HepG2 (cell line): Measurements from ENCODE around the gene NAPB. TPM values are rescaled to one million over a fixed set of nuclear protein-coding genes. Genes with fewer than 3 reads are reported as not detected.

Experiments
- DMTF1 ChIP-seq: sonication (generic); formaldehyde crosslinking; IDR thresholded peaks from 2 replicates; pipeline ENCODE4 v1.4.0; 2020; ENCODE audit warnings: mild to moderate bottlenecking, missing genetic modification reagents
- GTF3A ChIP-seq: sonication (generic); formaldehyde crosslinking; conservative IDR thresholded peaks from 2 replicates; pipeline ENCODE4 v1.4.0; 2020; ENCODE audit warnings: mild to moderate bottlenecking, missing genetic modification reagents
- HNRNPLL ChIP-seq: fragments of 200-400 bp; formaldehyde crosslinking; IDR thresholded peaks from 2 replicates; pipeline ENCODE4 v1.6.1; 2017; ENCODE audit warnings: mild to moderate bottlenecking, low read depth, low read length; ENCODE audit not compliant: poor library complexity, severe bottlenecking
- MAFF ChIP-seq: IDR thresholded peaks from 2 replicates; pipeline ENCODE4 v1.6.1; 2011; ENCODE audit warnings: low read depth, low read length, improper control_type of control experiment
- RFXAP ChIP-seq: sonication (generic); formaldehyde crosslinking; IDR thresholded peaks from 2 replicates; pipeline ENCODE4 v1.4.0; 2020; ENCODE audit warnings: missing genetic modification reagents, borderline replicate concordance
- SALL2 ChIP-seq: sonication (generic); formaldehyde crosslinking; IDR thresholded peaks from 2 replicates; pipeline ENCODE4 v1.8.1; 2023; ENCODE audit warnings: mild to moderate bottlenecking, missing genetic modification reagents, inconsistent platforms
- SOX6 ChIP-seq, 2 experiments: fragments of 450-650 bp in 1 of 2; sonication (generic) in 1 of 2; formaldehyde crosslinking in 1 of 2; IDR thresholded peaks; 2 replicates each; pipeline versions ENCODE4 v1.4.0 to v1.6.1; 2017 to 2020; ENCODE audit warnings: antibody characterized with exemption in 1 of 2, mild to moderate bottlenecking in 1 of 2, missing genetic modification reagents in 1 of 2
- THRA ChIP-seq: sonication (generic); formaldehyde crosslinking; IDR thresholded peaks from 2 replicates; pipeline ENCODE4 v1.4.0; 2020; ENCODE audit warnings: missing genetic modification reagents, borderline replicate concordance
- TIGD3 ChIP-seq: sonication (generic); formaldehyde crosslinking; IDR thresholded peaks from 2 replicates; pipeline ENCODE4 v1.5.1; 2020; ENCODE audit warnings: mild to moderate bottlenecking, missing genetic modification reagents, borderline replicate concordance
- ZNF446 ChIP-seq: sonication (generic); formaldehyde crosslinking; IDR thresholded peaks from 2 replicates; pipeline ENCODE4 v1.5.0; 2020; ENCODE audit warnings: mild to moderate bottlenecking, missing genetic modification reagents
- ZNF607 ChIP-seq: sonication (generic); formaldehyde crosslinking; IDR thresholded peaks from 2 replicates; pipeline ENCODE4 v1.5.1; 2020; ENCODE audit warnings: missing genetic modification reagents, mild to moderate bottlenecking, borderline replicate concordance
- ZNF720 ChIP-seq: sonication (generic); formaldehyde crosslinking; IDR thresholded peaks from 2 replicates; pipeline ENCODE4 v1.4.0; 2020; ENCODE audit warnings: missing genetic modification reagents
- polyA plus RNA-seq, 8 experiments: library from polyadenylated mRNA; depleted of rRNA in 3 of 8; stranded (reverse) in 7 of 8; unstranded in 1 of 8; fragments of >200 nt; fragmentation: Illumina TruSeq in 4 of 8; extraction: Trizol in 4 of 8; gene quantifications; 2 replicates each; pipeline versions ENCODE4 v1.2.1 to v1.2.3, GENCODE V29; 2011 to 2016; ENCODE audit warnings: low read depth in 4 of 8, missing spikeins in 1 of 8, mixed read lengths in 1 of 8; ENCODE audit not compliant: insufficient read depth in 1 of 8
- total RNA-seq, 5 experiments: library from RNA; depleted of rRNA; stranded (reverse); fragments of >200 nt; fragmentation: Illumina TruSeq; extraction: Trizol; gene quantifications; 2 replicates each; pipeline ENCODE4 v1.2.3, GENCODE V29; 2016; ENCODE audit warnings: low read depth in 1 of 5
- TF ChIP-seq, protein P1 (sequence below): sonication (generic); formaldehyde crosslinking; IDR thresholded peaks from 2 replicates; pipeline ENCODE4 v1.5.0; 2020; ENCODE audit warnings: mild to moderate bottlenecking, missing genetic modification reagents
- TF ChIP-seq, protein P2 (sequence below): IDR thresholded peaks from 2 replicates; pipeline ENCODE4 v1.6.1; 2016; ENCODE audit warnings: missing compliant biosample characterization, missing genetic modification reagents, borderline replicate concordance

The NAPB gene
- total and polyA plus RNA-seq, 2 of the 13 experiments (the other 11 are each of a cell fraction or from before 2014, with no cell fraction given): 15.2 to 16.1 TPM

DNA sequence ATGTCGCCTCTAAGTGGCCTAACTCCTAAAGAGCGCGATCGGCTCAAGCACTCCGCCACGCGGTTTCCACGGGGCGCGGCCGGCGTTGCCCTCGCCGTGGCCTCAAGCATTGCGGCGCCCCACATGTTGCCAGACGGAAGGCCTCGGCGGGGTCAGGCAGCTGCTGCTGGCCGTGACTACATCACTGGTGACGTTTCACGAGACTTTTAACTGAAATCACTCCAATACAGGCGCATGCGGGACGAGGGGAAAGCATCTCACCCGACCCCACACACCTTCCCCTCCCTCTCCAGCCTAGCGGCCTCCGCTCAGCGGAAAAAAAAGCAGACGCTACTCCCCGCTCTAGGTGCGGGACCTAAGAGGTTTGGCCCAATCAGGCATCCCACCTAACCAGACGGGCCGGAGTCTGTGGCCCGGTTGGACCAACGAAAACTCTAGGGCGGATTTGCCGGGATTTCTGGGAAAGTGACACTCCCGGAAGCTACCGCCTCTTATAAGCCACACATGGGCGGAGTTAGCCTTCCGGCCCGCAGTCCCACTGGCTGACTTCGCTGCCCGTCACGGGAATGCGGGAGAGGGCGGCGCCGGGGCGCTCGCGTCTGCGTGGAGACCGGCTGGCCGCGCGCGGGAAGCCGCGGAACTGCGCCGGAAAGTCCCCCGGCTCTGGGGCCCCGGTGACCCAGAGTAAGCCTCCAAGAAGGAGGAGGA is 70.9 kb downstream of the NAPB start, which contains the start of gene NXT1 (continued):
- TF ChIP-seq HNRNPLL: peak; percentile 88
- no peak for TF ChIP-seq SOX6 (IDR thresholded peaks at IDR 0.05)
- TF ChIP-seq SOX6 (CRISPR knock-in tag; IDR thresholded peaks at IDR 0.05): peak; percentile 65
- TF ChIP-seq, protein P1, sequence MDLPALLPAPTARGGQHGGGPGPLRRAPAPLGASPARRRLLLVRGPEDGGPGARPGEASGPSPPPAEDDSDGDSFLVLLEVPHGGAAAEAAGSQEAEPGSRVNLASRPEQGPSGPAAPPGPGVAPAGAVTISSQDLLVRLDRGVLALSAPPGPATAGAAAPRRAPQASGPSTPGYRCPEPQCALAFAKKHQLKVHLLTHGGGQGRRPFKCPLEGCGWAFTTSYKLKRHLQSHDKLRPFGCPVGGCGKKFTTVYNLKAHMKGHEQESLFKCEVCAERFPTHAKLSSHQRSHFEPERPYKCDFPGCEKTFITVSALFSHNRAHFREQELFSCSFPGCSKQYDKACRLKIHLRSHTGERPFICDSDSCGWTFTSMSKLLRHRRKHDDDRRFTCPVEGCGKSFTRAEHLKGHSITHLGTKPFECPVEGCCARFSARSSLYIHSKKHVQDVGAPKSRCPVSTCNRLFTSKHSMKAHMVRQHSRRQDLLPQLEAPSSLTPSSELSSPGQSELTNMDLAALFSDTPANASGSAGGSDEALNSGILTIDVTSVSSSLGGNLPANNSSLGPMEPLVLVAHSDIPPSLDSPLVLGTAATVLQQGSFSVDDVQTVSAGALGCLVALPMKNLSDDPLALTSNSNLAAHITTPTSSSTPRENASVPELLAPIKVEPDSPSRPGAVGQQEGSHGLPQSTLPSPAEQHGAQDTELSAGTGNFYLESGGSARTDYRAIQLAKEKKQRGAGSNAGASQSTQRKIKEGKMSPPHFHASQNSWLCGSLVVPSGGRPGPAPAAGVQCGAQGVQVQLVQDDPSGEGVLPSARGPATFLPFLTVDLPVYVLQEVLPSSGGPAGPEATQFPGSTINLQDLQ (CRISPR knock-in tag): no peak; the same call in 1 of the 2 replicates
- TF ChIP-seq SALL2 (CRISPR knock-in tag): peak; percentile 56; the same call in 1 of the 2 replicates
- no peak for TF ChIP-seq DMTF1 (CRISPR knock-in tag)
- TF ChIP-seq RFXAP: peak; percentile 96
- no peak for TF ChIP-seq MAFF
- peak; percentile 77; the same call in 1 of the 2 replicates for TF ChIP-seq GTF3A (CRISPR knock-in tag)
- TF ChIP-seq, protein P2, sequence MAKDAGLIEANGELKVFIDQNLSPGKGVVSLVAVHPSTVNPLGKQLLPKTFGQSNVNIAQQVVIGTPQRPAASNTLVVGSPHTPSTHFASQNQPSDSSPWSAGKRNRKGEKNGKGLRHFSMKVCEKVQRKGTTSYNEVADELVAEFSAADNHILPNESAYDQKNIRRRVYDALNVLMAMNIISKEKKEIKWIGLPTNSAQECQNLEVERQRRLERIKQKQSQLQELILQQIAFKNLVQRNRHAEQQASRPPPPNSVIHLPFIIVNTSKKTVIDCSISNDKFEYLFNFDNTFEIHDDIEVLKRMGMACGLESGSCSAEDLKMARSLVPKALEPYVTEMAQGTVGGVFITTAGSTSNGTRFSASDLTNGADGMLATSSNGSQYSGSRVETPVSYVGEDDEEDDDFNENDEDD (CRISPR knock-in tag): peak; percentile 81; the same call in 1 of the 2 replicates
- peak; percentile 51; the same call in 1 of the 2 replicates for TF ChIP-seq ZNF446 (CRISPR knock-in tag)
- TF ChIP-seq TIGD3 (CRISPR knock-in tag): peak; percentile 91; the same call in 1 of the 2 replicates
- TF ChIP-seq ZNF607 (CRISPR knock-in tag): peak; percentile 22
- TF ChIP-seq ZNF720 (CRISPR knock-in tag): peak; percentile 96
- TF ChIP-seq THRA (CRISPR knock-in tag): no peak
